KMS-11 (cell line): ENCODE data around the gene KIAA0930.

Experiments used
- H2AFZ ChIP-seq: fragments of 200-600 bp; sonication (generic); 2 replicates; pipeline ENCODE4 v1.6.1; 2016; ENCODE audit warnings: antibody characterized with exemption, mixed run types, low read depth
- H3K27ac ChIP-seq: fragments of 200-600 bp; sonication (generic); 2 replicates; pipeline ENCODE4 v1.6.1; 2016; ENCODE audit warnings: mild to moderate bottlenecking, mixed run types
- H3K27me3 ChIP-seq: fragments of 200-600 bp; sonication (generic); 2 replicates; pipeline ENCODE4 v1.6.1; 2017; ENCODE audit warnings: mild to moderate bottlenecking, low read depth, mixed run types, moderate library complexity; ENCODE audit not compliant: insufficient read depth
- H3K36me3 ChIP-seq: fragments of 200-600 bp; sonication (generic); 2 replicates; pipeline ENCODE4 v1.6.1; 2017; ENCODE audit warnings: mild to moderate bottlenecking, mixed run types; ENCODE audit not compliant: insufficient read depth
- H3K4me1 ChIP-seq: fragments of 200-600 bp; sonication (generic); 2 replicates; pipeline ENCODE4 v1.6.1; 2016; ENCODE audit warnings: mild to moderate bottlenecking, low read depth, mixed run types; ENCODE audit not compliant: poor library complexity, severe bottlenecking
- H3K4me2 ChIP-seq: fragments of 200-600 bp; sonication (generic); 2 replicates; pipeline ENCODE4 v1.7.0; 2016; ENCODE audit warnings: mild to moderate bottlenecking, mixed run types
- H3K4me3 ChIP-seq: fragments of 200-600 bp; sonication (generic); IDR thresholded peaks from 2 replicates; pipeline ENCODE4 v1.6.1; 2017; ENCODE audit warnings: low read depth, low read length, mixed read lengths; ENCODE audit not compliant: insufficient read depth
- H3K79me2 ChIP-seq: fragments of 200-600 bp; sonication (generic); 2 replicates; pipeline ENCODE4 v1.6.1; 2016; ENCODE audit warnings: low read depth, mixed run types; ENCODE audit not compliant: insufficient read depth
- H3K9ac ChIP-seq: fragments of 200-600 bp; sonication (generic); 2 replicates; pipeline ENCODE4 v1.6.1; 2016; ENCODE audit warnings: mild to moderate bottlenecking, mixed run types
- H4K20me1 ChIP-seq: fragments of 200-600 bp; sonication (generic); 2 replicates; pipeline ENCODE4 v1.6.1; 2016; ENCODE audit warnings: mild to moderate bottlenecking, mixed run types; ENCODE audit not compliant: insufficient read depth
- CTCF ChIP-seq: fragments of 200-600 bp; sonication (generic); conservative IDR thresholded peaks from 2 replicates; pipeline ENCODE4 v1.6.1; 2017; ENCODE audit warnings: low read depth, mild to moderate bottlenecking, antibody characterized with exemption, low read length, moderate library complexity, mixed read lengths

The KIAA0930 gene

DNA sequence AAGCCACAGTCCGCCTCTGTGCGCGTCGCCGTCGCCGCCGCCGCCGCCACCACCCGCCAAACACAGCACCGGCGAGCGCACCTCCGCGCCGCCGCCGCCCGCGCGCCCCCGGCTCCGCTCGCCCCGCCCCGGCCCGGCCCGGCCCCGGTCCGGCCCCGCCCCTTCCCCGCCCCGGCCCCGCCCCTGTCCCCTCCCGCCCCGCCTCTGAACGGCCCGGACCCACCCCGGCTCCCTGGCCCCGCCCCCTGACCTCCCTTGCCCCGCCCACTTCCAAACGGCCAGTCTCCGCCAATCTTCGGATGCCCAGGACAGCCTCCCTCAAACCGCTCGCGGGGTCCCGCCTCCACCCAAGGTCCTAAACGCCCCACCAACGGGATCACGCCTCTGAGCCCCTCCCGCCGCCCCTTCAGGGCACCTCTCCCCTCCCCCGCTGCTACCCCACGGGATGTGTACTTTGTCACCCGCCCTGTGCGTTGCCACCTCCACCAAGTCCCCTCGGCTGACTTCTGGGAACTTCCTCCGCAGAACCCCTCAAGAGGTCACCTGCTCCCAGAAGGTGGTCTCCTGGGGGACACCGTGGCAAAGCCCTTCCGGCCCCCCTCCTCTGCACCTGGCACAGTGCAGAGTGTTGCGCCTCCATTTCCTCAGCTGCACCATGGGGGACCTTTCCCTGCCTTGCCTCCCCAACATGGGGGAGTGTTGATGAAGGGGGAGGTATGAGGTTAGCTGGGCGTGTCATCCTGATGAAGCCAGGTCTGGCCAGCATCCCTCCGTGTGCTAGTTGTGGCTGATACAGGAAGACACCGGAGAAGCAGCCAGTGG lies at the start of gene KIAA0930:
TSS of gene KIAA0930 (minus strand) at position 85 of the 822 bp plus-strand sequence. CDS start 191 bp downstream, outside the sequence.
- Histone ChIP-seq H2AFZ (peak within 1 kb of the TSS; percentile 91), H3K36me3 (no peaks in the 10 kb centered on the region), H3K4me1 (peaks cover 27% of the 10 kb centered on the region), H3K79me2 (no peaks in the 10 kb centered on the region), H4K20me1 (no peaks in the 10 kb centered on the region), H3K4me3 (no peak within 1 kb of the TSS), H3K9ac (peak within 1 kb of the TSS; percentile 22; the same call in 1 of the 2 replicates), H3K27ac (no peak within 1 kb of the TSS), H3K27me3 (no peaks in the 10 kb centered on the region), H3K4me2 (peak within 1 kb of the TSS; percentile 71)
- TF ChIP-seq CTCF: no peak

DNA sequence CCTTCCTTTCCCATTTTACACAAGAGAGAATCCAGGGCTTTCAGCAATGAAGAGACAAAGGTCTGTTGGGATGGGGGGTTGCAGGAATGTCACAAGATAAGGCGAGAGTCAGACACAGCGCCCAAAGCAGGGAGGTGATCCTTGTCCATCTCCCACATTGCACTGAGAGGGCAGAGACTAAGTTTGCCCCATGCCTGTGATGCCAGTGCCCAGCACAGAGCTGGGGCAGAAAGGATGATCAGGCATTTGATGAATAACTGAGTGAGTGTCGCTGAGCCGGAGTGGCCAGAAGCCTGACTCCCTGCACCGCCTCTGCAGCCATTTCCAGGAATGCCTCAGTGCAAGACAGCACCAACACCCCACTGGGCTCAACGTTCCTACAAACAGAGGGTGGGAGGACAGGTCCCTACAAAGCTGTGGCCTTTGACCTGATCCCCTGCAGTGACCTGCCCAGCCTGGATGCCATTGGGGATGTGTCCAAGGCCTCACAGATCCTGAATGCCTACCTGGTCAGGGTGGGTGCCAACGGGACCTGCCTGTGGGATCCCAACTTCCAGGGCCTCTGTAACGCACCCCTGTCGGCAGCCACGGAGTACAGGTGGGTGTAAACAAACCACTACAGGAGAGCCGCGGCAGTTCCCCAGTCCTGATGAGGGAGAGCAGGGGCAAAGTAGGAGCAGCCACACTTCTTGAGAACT lies 46.3 kb upstream of the KIAA0930 start:
- H3K4me1 ChIP-seq: no peaks in the 10 kb centered on the region
- no peak overlapping the region for H3K4me2 ChIP-seq

GRCh38 chr22:45285263-45286058 lies 44.8 kb upstream of the KIAA0930 start:
- Histone ChIP-seq H3K27ac (no peak overlapping the region), H3K79me2 (no peaks in the 10 kb centered on the region), H3K4me2 (no peak overlapping the region), H2AFZ (no peak overlapping the region), H3K9ac (no peak overlapping the region), H3K4me3 (no peak overlapping the region), H3K27me3 (peaks cover 27% of the 10 kb centered on the region), H3K4me1 (no peaks in the 10 kb centered on the region), H3K36me3 (no peaks in the 10 kb centered on the region), H4K20me1 (no peaks in the 10 kb centered on the region)
- TF ChIP-seq CTCF: no peak

More for the DNA sequence above, 46.3 kb upstream of the KIAA0930 start:
- no peak for TF ChIP-seq CTCF
- no peak overlapping the region for H3K9ac ChIP-seq
- no peaks in the 10 kb centered on the region for H4K20me1 ChIP-seq
- H3K27ac ChIP-seq: no peak overlapping the region
- no peak overlapping the region for H2AFZ ChIP-seq
- no peaks in the 10 kb centered on the region for H3K79me2 ChIP-seq
- no peaks in the 10 kb centered on the region for H3K36me3 ChIP-seq
- no peak overlapping the region for H3K4me3 ChIP-seq
- H3K27me3 ChIP-seq: peaks cover 27% of the 10 kb centered on the region

- no peak for TF ChIP-seq CTCF
- Histone ChIP-seq H3K27me3 (peaks cover 27% of the 10 kb centered on the region), H3K9ac (no peak within 1 kb of the TSS), H3K4me1 (no peaks in the 10 kb centered on the region), H3K4me3 (no peak within 1 kb of the TSS), H3K79me2 (no peaks in the 10 kb centered on the region), H2AFZ (no peak within 1 kb of the TSS), H3K27ac (no peak within 1 kb of the TSS), H4K20me1 (no peaks in the 10 kb centered on the region), H3K4me2 (no peak within 1 kb of the TSS), H3K36me3 (no peaks in the 10 kb centered on the region)
Observed at GRCh38 chr22:45284705-45285262, 44.1 kb upstream of the KIAA0930 start, which contains the start of gene UPK3A. TSS of gene UPK3A (plus strand) at chr22:45284949. CDS start at chr22:45285014, 65 bp downstream.
